NCI-H187 (cell line): Measurements from ENCODE around the gene NOTCH1.
"Not testable (repeated sequence)": the region's sequence is repeated elsewhere in the genome, so short reads cannot be mapped to it uniquely, and the experiment has no call there.

ENCODE experiments used
- DNase-seq, 2 experiments: peaks; one replicate each; lab custom pipeline; 2025; lab: John Stamatoyannopoulos, UW

The NOTCH1 gene

GRCh38 chr9:136578915-136579649, 33.2 kb upstream of the NOTCH1 start:
- DNase-seq, result no peak

- DNase-seq, result no peak
Measured at GRCh38 chr9:136578626-136578914, 32.7 kb upstream of the NOTCH1 start.

GRCh38 chr9:136577941-136578625, 32.2 kb upstream of the NOTCH1 start:
- no peak for DNase-seq

GRCh38 chr9:136576269-136576626, 30.4 kb upstream of the NOTCH1 start:
- DNase-seq, result no peak

GRCh38 chr9:136575626-136576268, 29.9 kb upstream of the NOTCH1 start:
- DNase-seq, result no peak

GRCh38 chr9:136574606-136575005, 28.8 kb upstream of the NOTCH1 start:
- not testable (repeated sequence) for DNase-seq

GRCh38 chr9:136572828-136573625, 27.2 kb upstream of the NOTCH1 start:
- no peak for DNase-seq

- DNase-seq, result no peak
Measured at GRCh38 chr9:136572003-136572827, 26.4 kb upstream of the NOTCH1 start.

GRCh38 chr9:136571531-136571930, 25.7 kb upstream of the NOTCH1 start:
- DNase-seq, result no peak

GRCh38 chr9:136570916-136571315, 25.1 kb upstream of the NOTCH1 start:
- DNase-seq, result no peak

GRCh38 chr9:136570191-136570845, 24.5 kb upstream of the NOTCH1 start:
- no peak for DNase-seq

- no peak for DNase-seq
Measured at GRCh38 chr9:136569526-136570148, 23.8 kb upstream of the NOTCH1 start.

- DNase-seq, result no peak
Measured at GRCh38 chr9:136568288-136569081, 22.6 kb upstream of the NOTCH1 start.

GRCh38 chr9:136567651-136568287, 21.9 kb upstream of the NOTCH1 start:
- no peak for DNase-seq

GRCh38 chr9:136566901-136567300, 21.1 kb upstream of the NOTCH1 start:
- DNase-seq, result no peak

- DNase-seq, result no peak
Measured at GRCh38 chr9:136566553-136566895, 20.7 kb upstream of the NOTCH1 start.

- no peak for DNase-seq
Measured at GRCh38 chr9:136565715-136566552, 20.1 kb upstream of the NOTCH1 start.

GRCh38 chr9:136565086-136565714, 19.4 kb upstream of the NOTCH1 start:
- DNase-seq, result no peak
